ENCODE results near the gene LEMD2. TPM values are rescaled to one million over a fixed set of nuclear protein-coding genes. Genes with fewer than 3 reads are reported as not detected.

The LEMD2 gene
- total RNA-seq, 4 donors from 2014 or later: 36.4 to 65.3 (median 55.4) TPM

DNA sequence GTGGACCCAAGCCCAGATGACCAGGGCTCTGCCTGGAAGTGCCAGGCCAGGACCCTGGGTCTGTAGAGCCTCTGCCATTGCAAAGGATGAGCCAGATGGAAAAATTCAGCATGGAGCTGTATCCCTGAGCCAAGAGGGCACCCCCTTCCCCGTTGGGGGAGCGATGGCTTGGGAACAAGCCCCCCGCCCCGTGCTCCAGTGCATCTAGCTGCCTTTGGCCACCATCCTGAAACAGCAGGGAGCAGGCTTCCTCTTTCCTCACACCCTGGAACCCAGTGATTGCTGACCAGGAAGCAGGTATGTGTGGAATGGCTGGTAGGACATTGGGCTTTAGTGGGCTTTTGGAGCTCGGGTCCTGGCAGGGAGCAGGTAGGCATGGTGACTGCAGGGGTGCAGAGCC, 12.7 kb upstream of the LEMD2 start:
- whole genome bisulfite sequencing: 80% methylated on average over 3 of the region's 5 CpGs
- H3K27me3 ChIP-seq: peaks cover 0 to 95% (median 0%) of the 10 kb centered on the region in 4 donors

GRCh38 chr6:33800248-33800969, 11.5 kb upstream of the LEMD2 start:
- 81% methylated on average over 13 of the region's 13 CpGs for WGBS
- no peak overlapping the region for H3K4me3 ChIP-seq
- H3K36me3 ChIP-seq: no peaks in the 10 kb centered on the region
- TF ChIP-seq POLR2A (IDR thresholded peaks at IDR 0.05; ENCODE audit: low read depth): no peak
- no peak for TF ChIP-seq POLR2AphosphoS5 (IDR thresholded peaks at IDR 0.05)
- no peak for TF ChIP-seq EP300 (IDR thresholded peaks at IDR 0.05)
- no peak for TF ChIP-seq CTCF (IDR thresholded peaks at IDR 0.05)
- H3K27ac ChIP-seq (replicated peaks in 1 of 4): no peak overlapping the region
- H3K4me1 ChIP-seq: no peaks in the 10 kb centered on the region
- H3K27me3 ChIP-seq: peaks cover 0 to 95% (median 1%) of the 10 kb centered on the region in 4 donors
- intact Hi-C loops (cut with DNase I): no loop called here
- no peak for DNase-seq (ENCODE audit: extremely low spot score)
- no peaks in the 10 kb centered on the region for H3K9me3 ChIP-seq

More for the DNA sequence above, 12.7 kb upstream of the LEMD2 start:
- no peak overlapping the region for H3K4me3 ChIP-seq
- no peaks in the 10 kb centered on the region for H3K36me3 ChIP-seq
- H3K4me1 ChIP-seq: no peaks in the 10 kb centered on the region
- TF ChIP-seq EP300 (IDR thresholded peaks at IDR 0.05) (no peak), CTCF (IDR thresholded peaks at IDR 0.05) (no peak), POLR2A (IDR thresholded peaks at IDR 0.05; ENCODE audit: low read depth) (no peak), POLR2AphosphoS5 (IDR thresholded peaks at IDR 0.05) (no peak)
- no peaks in the 10 kb centered on the region for H3K9me3 ChIP-seq
- no peak for DNase-seq (ENCODE audit: extremely low spot score)
- no peak overlapping the region for H3K27ac ChIP-seq (replicated peaks in 1 of 4)
- intact Hi-C loops (cut with DNase I): no loop called here

DNA sequence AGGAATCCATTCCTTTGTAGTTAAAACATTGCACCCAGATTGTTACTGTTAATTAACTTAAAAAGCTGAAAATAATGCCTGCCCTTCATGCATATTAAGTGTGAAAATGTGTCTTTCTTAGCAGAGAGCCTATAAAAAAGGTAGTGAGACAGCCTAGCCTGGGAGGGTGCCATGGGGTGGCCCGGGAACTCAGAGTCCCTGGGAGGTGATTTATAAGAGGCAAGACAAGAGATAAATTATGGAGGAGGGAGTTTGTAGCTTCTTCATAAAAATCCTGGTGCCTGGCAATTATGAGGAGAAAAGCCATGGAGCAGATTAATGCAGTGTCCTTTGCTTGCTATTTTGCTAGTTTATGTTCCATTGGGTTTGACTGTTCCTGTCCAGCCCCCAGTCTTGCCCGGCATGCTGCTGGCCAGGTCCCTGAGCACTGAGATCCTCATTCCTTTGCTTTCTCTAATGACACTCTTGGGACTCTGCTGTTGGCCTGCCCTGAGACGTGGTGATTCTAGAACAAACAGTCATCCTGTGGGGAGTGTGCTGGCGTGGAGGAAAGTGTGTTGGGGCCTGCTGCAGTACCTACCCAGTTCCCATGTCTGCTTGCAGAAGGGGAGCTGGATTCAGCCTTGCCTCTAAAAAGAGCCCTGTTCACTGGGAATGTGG, 10.7 kb upstream of the LEMD2 start:
- intact Hi-C loops (cut with DNase I): no loop called here
- Histone ChIP-seq H3K36me3 (no peaks in the 10 kb centered on the region), H3K27me3 (peaks cover 0 to 94% (median 3%) of the 10 kb centered on the region in 4 donors), H3K4me1 (no peaks in the 10 kb centered on the region), H3K27ac (replicated peaks in 1 of 4) (no peak overlapping the region), H3K4me3 (no peak overlapping the region), H3K9me3 (no peaks in the 10 kb centered on the region)
- DNase-seq (ENCODE audit: extremely low spot score): no peak
- WGBS: 74% methylated on average over 4 of the region's 4 CpGs
- no peak for TF ChIP-seq CTCF (IDR thresholded peaks at IDR 0.05)
- TF ChIP-seq POLR2AphosphoS5 (IDR thresholded peaks at IDR 0.05): no peak
- TF ChIP-seq EP300 (IDR thresholded peaks at IDR 0.05): no peak
- no peak for TF ChIP-seq POLR2A (IDR thresholded peaks at IDR 0.05; ENCODE audit: low read depth)

DNA sequence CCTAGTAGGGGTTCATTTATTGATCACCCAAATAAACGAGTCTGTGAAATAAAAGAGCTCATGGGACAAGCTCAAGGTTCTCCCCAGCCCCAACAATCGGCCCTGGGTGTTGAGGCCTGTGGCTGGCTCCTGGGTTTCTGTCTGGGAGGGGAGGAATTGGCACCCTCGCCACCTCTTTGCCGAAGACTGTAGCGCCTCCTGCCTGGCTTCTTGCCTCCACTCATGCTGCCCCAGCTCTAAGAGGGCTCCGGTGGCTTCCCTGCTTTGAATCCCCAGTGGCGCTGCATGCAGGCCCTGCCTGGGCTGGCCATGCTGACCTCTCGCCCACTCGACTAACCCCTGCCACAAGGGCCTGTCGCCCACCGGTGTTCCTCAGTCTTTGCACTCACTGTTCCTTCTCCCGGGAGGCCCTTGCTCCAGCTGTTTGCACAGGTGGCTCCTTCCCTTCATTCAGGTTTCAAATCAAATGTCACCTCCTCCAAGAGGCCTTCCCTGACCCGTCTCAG, 9.5 kb upstream of the LEMD2 start:
- H3K9me3 ChIP-seq: no peaks in the 10 kb centered on the region
- H3K27ac ChIP-seq (replicated peaks in 1 of 4): no peak overlapping the region
- H3K36me3 ChIP-seq: no peaks in the 10 kb centered on the region
- 81% methylated on average over 13 of the region's 13 CpGs for WGBS
- no peak overlapping the region for H3K4me3 ChIP-seq
- no peak for DNase-seq (ENCODE audit: extremely low spot score)
- H3K4me1 ChIP-seq: no peaks in the 10 kb centered on the region
- intact Hi-C loops (cut with DNase I): no loop called here
- TF ChIP-seq CTCF (IDR thresholded peaks at IDR 0.05): no peak
- no peak for TF ChIP-seq EP300 (IDR thresholded peaks at IDR 0.05)
- no peak for TF ChIP-seq POLR2A (IDR thresholded peaks at IDR 0.05; ENCODE audit: low read depth)
- no peak for TF ChIP-seq POLR2AphosphoS5 (IDR thresholded peaks at IDR 0.05)
- peaks cover 0 to 87% (median 3%) of the 10 kb centered on the region in 4 donors for H3K27me3 ChIP-seq

Measured in esophagus muscularis mucosa (tissue), 4 donors.